ENCODE measurements around the gene OLIG2.

DNA sequence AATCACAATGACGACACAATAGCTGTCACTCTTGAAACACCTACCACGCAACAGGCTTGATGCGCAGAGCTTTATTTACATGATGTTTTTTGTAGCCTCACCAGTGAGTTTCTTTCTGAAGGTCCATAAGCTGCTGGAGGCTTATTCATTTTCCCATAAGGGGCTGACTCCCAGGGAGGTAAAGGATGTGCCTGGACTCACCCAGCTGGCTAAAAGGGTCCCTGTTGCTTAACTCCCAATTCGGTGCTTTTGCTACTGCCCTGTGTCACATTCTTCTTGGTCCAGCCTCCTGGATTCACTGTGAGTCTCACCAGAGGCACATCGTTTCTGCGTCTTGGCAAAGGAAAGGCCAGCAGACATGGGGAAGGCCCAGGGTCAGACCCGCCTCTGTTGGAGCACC, 44.6 kb upstream of the OLIG2 start:
- no peak for TF ChIP-seq CTCF (IDR thresholded peaks at IDR 0.05)
- no peak for TF ChIP-seq POLR2A (IDR thresholded peaks at IDR 0.05)
- no peak for TF ChIP-seq EP300 (IDR thresholded peaks at IDR 0.05)
